ENCODE data around the gene LCN10. TPM values are rescaled to one million over a fixed set of nuclear protein-coding genes. Genes with fewer than 3 reads are reported as not detected.
A peak's percentile ranks its signal among the peaks of the same experiment; 100 is the strongest.
"Not testable (repeated sequence)": the region's sequence is repeated elsewhere in the genome, so short reads cannot be mapped to it uniquely, and the experiment has no call there.

Gene LCN10
- 1 to 10 TPM; 5.4 to 6.1 TPM for total RNA-seq

DNA sequence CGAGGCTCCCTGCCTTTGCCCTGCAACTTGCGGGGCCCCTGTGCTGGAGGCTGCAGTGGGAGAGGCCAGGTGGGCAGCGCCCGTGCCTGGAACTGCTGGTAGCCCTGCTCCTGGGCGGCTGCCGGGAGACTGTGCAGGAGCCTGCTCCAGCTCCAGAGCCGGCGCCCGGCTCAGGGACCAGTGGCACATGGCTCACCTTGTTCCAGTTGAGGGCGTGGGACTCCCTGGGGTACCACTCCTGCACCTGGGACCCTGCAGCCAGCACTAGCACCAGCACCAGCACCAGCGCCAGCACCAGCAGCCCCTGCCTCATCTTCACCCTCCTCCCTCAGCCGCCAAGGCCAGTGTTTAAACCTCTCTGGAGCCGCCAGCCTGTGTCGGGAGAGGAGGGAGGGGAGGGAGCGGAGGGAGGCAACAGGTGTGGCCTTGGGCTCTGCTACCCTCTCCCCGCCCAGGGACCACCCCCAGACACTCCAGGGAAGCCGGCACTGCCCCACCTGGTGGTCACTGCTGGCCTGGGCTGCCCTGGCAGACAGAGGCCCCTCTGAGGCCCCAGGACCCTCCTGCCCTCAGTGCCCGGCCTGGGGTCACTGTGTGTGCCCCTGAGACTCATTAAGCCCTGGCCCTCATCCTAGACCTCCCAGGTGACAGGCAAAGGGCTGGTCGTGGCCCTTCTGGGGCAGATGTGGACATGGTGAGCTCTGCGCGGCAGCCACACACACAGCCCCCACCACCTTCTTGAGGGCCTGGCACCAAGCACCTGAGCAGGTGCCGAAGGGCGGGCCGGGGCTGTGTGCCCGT is at the start of gene LCN10:
LCN10 (minus strand) TSS at position 350 of the 801 bp plus-strand sequence; CDS start at position 313, 37 bp downstream.
- peak within 1 kb of the TSS; percentile 72 for H3K27ac Mint-ChIP-seq

DNA sequence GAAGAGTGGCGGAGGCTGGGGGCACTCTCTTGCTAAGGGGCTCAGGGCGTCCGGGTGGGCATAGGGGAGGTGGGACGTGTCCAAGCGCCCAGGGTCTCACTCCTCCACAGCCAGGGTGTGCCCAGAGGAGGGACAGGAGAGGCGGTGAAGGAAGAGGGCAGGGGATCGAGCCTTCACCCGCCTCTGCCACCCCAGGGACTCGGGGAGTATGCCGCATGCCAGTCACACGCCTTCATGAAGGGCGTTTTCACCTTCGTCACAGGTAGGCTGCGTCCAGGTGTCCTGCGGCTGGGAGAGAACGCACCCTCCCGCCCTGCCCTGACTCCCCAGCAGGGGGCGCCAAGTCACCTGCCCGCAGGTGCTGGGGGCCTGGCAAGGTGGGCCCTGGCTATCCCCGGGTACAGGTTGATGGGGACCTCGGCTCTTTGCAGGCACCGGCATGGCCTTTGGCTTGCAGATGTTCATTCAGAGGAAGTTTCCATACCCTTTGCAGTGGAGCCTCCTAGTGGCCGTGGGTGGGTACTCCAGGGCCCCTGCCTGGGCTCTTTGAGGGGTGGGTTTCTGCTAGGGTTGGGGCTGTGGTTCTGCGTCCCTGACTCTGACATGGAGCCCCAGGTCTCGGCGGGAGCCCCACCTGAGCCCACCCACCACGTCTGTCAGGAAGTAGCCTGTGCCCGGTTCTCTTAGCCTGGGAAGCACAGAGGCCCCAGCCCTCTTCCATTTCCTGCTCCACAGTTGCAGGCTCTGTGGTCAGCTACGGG is 49.0 kb upstream of the LCN10 start:
- no peaks in the 10 kb centered on the region for H3K36me3 Mint-ChIP-seq
- no peaks in the 10 kb centered on the region for H3K27me3 Mint-ChIP-seq
- H3K4me3 Mint-ChIP-seq = peak overlapping the region; percentile 83
- H3K4me1 Mint-ChIP-seq = peaks cover 35% of the 10 kb centered on the region
- no peaks in the 10 kb centered on the region for H3K9me3 Mint-ChIP-seq
- peak; percentile 67 for DNase-seq
- H3K27ac Mint-ChIP-seq = peak overlapping the region; percentile 85

More for the DNA sequence above, at the start of gene LCN10:
- H3K27me3 Mint-ChIP-seq = peaks cover 12% of the 10 kb centered on the region
- peaks cover 19% of the 10 kb centered on the region for H3K4me1 Mint-ChIP-seq
- peaks cover 6% of the 10 kb centered on the region for H3K36me3 Mint-ChIP-seq
- peak within 1 kb of the TSS; percentile 79 for H3K4me3 Mint-ChIP-seq
- no peaks in the 10 kb centered on the region for H3K9me3 Mint-ChIP-seq
- DNase-seq = no peak

DNA sequence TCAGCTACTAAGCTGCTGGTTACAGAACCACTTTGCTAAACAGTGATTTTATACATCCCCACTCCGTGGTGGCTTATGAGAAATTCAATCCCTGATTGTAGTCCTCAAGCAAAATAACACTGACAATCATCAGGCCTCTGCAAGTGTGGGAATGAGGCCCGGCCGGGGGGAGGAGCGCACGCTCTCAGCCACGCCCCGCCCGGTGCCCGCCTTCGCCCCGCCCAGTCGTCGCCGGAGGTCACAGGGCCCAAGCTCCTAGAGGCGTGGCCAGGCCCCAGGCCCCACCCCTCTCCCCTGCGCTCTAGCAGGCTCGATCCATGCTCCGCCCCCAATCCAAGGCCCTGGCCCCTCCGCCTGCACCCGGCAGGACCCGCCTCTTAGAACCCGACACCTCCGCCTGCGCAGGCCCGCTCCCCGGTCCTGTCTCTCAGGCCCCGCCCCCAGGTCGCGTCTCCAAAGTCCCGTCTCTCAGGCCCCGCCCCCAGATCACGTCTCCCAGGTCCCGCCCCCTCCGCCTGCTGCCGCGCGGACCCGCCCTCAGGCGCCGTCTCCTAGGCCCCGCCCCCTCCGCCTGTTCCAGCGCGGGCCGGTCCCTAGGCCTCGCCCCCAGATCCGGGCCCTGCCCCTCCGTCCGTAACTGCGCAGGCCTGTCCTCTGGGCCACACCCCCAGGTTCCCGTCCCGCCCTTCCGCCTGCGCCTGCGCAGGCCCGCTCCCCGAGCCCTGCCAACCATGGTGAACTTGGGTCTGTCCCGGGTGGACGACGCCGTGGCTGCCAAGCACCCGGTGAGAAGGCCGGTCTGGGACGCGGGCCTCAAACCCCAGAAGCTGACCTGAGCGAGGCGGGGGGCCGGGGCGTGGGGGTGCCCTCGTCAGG is 48.1 kb upstream of the LCN10 start, which contains the start of gene TMEM141:
TMEM141 (plus strand) TSS at position 705 of the 876 bp plus-strand sequence; CDS start at position 732, 27 bp downstream.
- Mint-ChIP-seq H3K36me3 (no peaks in the 10 kb centered on the region), H3K4me3 (peak within 1 kb of the TSS; percentile 83), H3K27ac (peak within 1 kb of the TSS; percentile 85), H3K27me3 (no peaks in the 10 kb centered on the region), H3K4me1 (peaks cover 27% of the 10 kb centered on the region), H3K9me3 (no peaks in the 10 kb centered on the region)
- peak; percentile 100 for DNase-seq

DNA sequence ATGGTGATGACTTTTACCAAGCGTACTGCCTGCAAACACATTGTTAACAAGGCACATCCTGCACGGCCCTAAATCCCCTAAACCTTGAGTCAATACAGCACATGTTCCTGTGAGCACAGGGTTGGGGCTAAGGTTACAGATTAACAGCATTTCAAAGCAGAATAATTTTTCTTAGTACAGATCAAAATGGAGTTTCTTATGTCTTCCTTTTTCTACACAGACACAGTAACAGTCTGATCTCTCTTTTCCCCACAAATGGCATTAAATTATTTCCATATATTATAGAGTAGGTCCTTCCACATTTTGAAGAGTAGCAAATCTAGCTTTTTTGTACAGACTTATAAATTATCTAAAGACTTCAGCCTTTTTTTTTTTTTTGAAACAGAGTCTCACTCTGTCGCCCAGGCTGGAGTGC is 46.8 kb upstream of the LCN10 start:
- Mint-ChIP-seq H3K9me3 (no peaks in the 10 kb centered on the region), H3K36me3 (no peaks in the 10 kb centered on the region), H3K27me3 (peaks cover 6% of the 10 kb centered on the region), H3K4me3 (no peak overlapping the region), H3K27ac (no peak overlapping the region), H3K4me1 (peaks cover 25% of the 10 kb centered on the region)
- no peak for DNase-seq

DNA sequence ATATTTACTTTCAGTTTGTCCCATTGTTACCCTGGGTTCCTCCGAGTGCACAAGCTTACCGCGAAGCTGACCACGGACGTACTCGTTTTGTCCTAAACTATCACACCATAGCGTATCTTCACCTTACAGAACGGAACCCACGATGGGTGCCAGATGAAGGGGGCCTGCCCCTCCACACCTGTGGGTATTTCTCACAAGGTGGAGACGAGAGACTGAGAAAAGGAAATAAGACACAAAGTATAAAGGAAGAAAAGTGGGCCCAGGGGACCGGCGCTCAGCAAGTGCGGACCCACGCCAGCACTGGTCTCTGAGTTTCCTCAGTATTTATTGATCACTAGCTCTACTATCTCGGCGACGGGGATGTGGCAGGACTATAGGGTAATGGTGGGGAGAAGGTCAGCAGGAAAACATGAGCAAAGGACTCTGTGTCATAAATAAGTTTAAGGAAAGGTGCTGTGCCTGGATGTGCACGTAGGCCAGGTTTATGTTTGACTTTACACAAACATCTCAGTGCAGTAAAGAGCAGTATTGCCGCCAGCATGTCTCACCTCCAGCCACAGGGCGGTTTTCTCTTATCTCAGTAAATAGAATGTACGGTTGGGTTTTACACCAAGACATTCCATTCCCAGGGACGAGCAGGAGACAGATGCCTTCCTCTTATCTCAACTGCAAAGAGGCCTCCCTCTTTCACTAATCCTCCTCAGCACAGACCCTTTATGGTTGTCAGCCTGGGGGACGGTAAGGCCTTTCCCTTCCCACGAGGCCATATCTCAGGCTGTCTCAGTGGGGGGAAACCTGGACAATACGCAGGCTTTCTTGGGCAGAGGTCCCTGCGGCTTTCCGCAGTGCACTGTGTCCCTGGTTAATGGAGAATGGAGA is 46.1 kb upstream of the LCN10 start:
- H3K9me3 Mint-ChIP-seq, H3K36me3 Mint-ChIP-seq, DNase-seq, H3K27ac Mint-ChIP-seq, H3K27me3 Mint-ChIP-seq, H3K4me3 Mint-ChIP-seq: not testable (repeated sequence)
- peaks cover 26% of the 10 kb centered on the region for H3K4me1 Mint-ChIP-seq

DNA sequence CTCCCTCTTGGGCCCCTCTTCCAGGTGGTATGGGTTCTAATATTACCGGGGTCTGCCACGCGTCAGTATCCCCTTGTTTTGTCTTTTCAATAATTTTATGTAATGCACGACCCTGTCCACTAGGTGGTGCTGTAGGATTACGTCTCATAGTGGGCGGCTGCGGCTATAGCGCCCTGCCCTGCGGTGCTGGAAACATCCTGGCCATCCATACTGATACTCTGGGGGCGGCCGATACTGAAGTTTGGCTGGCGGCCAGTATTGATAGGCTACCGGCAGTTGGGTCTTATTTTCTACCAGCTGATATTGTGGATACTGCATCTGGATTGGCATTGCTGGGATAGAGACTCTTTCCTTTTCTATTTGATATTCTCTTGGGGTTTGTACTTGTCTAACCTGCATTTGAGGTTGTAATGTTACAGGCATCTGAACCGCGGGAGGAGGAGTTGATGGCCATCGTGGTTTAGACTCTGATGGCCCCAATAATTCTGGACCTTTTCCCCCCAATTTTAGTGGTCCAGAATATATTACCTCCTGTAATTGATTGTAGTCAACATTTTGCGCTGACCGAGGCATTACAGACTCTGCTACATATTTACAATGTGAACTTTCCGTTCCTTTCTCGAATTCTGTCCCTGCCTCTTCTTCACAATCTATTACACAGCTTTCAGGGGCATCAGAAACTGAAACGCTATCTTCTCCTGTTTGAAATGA is 45.1 kb upstream of the LCN10 start:
- peak; percentile 79 for DNase-seq
- Mint-ChIP-seq H3K27ac (no peak overlapping the region), H3K4me1 (peaks cover 24% of the 10 kb centered on the region), H3K27me3 (peaks cover 6% of the 10 kb centered on the region), H3K9me3 (no peaks in the 10 kb centered on the region), H3K36me3 (no peaks in the 10 kb centered on the region), H3K4me3 (no peak overlapping the region)

DNA sequence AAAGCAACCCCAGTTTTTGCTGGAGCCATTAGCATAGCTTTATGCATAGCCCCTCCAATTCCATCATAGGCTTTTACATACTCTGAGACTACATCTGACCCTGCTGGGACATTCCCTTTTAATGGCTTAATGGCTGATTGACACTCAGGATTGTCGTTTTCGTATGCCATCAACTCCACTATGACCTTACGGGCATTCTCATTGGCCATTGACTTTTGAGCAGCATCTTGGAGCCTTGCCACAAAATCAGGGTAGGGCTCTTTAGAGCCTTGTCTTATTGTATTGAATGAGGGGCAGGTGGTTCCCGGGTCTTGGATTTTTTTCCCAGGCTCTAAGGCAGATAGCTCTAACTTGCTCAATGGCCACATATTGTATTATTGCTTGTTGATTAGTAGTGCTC is 44.2 kb upstream of the LCN10 start:
- H3K9me3 Mint-ChIP-seq, H3K4me3 Mint-ChIP-seq, DNase-seq, H3K36me3 Mint-ChIP-seq, H3K27me3 Mint-ChIP-seq, H3K27ac Mint-ChIP-seq: not testable (repeated sequence)
- H3K4me1 Mint-ChIP-seq = peaks cover 20% of the 10 kb centered on the region

DNA sequence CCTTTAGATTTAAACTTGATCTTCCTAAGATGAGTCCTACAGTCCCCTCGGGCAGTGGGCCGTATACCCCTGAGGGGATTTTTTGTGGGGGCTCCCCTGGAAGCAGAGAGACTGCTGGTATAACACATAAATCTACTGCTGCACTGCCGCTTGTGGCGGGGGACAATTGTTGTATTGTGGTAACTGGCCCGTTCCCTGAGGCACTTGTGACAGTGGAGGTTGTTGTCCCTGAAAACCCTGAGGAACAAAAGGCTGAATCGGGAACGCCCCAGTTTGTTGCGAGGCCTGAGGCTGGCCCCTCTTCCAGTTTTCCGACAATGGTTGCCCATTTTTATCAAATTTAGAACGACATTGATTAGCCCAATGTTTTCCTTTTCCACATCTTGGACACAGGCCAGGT is 43.7 kb upstream of the LCN10 start:
- Mint-ChIP-seq H3K27me3 (peaks cover 6% of the 10 kb centered on the region), H3K4me3 (no peak overlapping the region), H3K27ac (no peak overlapping the region), H3K4me1 (peaks cover 18% of the 10 kb centered on the region), H3K9me3 (no peaks in the 10 kb centered on the region), H3K36me3 (no peaks in the 10 kb centered on the region)
- DNase-seq = no peak

DNA sequence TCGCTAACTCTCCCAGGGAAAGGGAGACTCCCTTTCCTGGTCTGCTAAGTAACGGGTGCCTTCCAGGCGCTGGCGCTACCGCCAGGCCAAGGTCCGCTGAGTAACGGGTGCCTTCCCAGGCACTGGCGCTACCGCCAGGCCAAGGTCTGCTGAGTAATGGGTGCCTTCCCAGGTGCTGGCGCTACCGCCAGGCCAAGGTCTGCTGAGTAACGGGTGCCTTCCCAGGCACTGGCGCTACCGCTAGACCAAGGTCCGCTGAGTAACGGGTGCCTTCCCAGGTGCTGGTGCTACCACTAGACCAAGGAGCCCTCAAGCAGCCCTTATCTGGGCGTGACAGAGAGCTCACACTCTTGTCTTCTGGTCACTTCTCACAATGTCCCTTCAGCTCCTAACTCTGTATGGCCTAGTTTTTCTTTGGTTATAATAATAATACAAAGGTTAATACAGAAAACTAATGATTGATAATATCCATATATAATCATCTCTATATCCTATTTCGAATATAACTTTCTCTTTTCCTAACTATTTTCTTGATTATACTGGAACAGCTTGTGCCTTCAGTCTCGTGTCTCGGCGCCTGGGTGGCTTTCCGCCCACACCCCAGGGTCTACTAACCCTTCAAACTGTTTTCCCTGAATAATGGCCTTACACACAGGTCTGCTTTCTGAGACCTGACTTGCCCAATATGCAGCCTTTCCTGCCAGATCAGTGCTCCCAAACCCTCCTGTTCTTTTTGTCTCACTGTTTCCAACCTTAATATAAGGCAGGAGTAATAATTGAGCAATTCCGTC is 43.0 kb upstream of the LCN10 start:
- H3K4me3 Mint-ChIP-seq, H3K9me3 Mint-ChIP-seq, DNase-seq, H3K27ac Mint-ChIP-seq, H3K27me3 Mint-ChIP-seq, H3K36me3 Mint-ChIP-seq: not testable (repeated sequence)
- H3K4me1 Mint-ChIP-seq = peaks cover 18% of the 10 kb centered on the region

DNA sequence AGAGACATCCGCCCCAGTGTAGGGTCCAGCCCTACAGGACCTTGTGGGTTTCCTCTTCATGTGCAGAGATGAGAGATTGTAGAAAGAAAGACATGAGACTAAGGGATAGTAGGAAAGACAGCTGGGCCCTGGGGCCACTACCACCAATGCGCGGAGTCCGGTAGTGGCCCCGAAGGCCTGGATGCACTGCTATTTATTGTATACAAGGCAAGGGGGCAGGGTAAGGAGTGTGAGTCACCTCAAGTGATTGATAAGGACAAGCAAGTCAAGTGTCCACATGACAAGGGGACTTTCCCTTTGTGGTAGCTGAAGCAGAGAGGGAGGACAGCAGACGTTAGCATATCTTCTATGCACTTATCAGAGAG is 42.2 kb upstream of the LCN10 start:
- Mint-ChIP-seq H3K4me1 (peaks cover 15% of the 10 kb centered on the region), H3K4me3 (no peak overlapping the region), H3K9me3 (no peaks in the 10 kb centered on the region), H3K27ac (no peak overlapping the region), H3K36me3 (no peaks in the 10 kb centered on the region), H3K27me3 (peaks cover 6% of the 10 kb centered on the region)
- DNase-seq = no peak

DNA sequence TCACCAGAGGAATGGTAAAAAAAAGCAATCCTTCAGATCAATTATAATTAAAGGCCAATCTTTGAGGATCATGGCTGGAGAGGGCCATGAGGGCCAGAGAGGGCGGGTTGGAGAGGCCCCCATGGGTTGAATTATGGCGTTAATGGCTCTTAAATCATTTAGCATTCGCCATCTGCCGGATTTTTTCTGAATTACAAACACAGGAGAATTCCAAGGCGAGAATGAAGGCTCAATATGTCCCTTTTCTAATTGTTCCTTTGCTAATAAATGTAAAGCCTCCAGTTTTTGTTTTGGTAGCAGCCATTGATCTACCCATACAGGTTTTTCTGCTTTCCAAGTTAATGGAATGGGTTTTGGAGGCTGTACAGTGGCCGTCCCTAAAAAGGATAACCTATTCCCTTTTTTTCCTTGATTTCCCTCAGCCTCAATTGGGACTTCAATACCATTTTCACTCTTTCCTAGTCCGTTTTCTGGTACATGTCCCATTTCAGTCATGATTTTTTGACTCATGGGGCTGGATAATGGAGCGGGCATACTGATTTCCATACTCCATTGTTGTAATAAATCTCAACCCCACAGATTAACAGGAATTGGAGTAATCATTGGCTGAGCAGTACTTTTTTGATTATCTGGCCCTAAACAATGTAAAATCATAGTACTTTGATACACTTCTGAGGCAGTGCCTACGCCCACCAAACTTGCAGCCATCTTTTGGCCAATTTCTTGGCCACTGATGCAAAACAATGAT is 41.7 kb upstream of the LCN10 start:
- Mint-ChIP-seq H3K36me3 (no peaks in the 10 kb centered on the region), H3K9me3 (no peaks in the 10 kb centered on the region), H3K4me1 (peaks cover 15% of the 10 kb centered on the region), H3K27ac (no peak overlapping the region), H3K27me3 (peaks cover 6% of the 10 kb centered on the region), H3K4me3 (no peak overlapping the region)
- no peak for DNase-seq

DNA sequence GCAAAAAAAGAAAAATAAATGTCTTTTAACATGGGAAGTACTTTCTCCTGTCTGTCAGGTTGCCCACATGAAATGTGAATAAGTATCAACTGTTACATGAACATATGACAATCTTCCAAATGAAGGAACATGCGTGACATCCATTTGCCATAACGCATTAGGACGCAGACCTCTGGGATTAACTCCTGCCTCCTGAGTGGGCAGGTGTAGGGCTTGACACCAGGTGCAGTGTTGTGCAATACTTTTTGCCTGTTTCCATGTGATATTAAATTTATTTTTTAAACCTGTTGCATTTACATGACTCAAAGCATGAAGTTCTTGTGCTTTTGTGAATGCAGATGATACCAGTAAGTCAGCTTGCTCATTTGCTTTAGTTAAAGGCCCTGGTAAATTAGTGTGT is 39.7 kb upstream of the LCN10 start:
- no peak for DNase-seq
- no peaks in the 10 kb centered on the region for H3K9me3 Mint-ChIP-seq
- no peak overlapping the region for H3K4me3 Mint-ChIP-seq
- peaks cover 4% of the 10 kb centered on the region for H3K4me1 Mint-ChIP-seq
- H3K27ac Mint-ChIP-seq = no peak overlapping the region
- peaks cover 16% of the 10 kb centered on the region for H3K27me3 Mint-ChIP-seq
- no peaks in the 10 kb centered on the region for H3K36me3 Mint-ChIP-seq

All from activated naive CD8-positive, alpha-beta T cell treated with anti-CD3 and anti-CD28 coated beads for 36 hours (primary cell).